GM12878 (cell line): ENCODE measurements around the gene ETV6. TPM values are rescaled to one million over a fixed set of nuclear protein-coding genes. Genes with fewer than 3 reads are reported as not detected.

Experiments used
- ATAC-seq: fragments of 200-7000 bp; cut with Tn5 transposase; 3 replicates; pipeline ENCODE4 v1.9.1; 2020; ENCODE audit warnings: mild to moderate bottlenecking, moderate library complexity
- BruUV-seq: library from RNA; stranded (reverse); fragments of 400-500 nt; replicated peaks from 2 replicates; lab custom pipeline; 2021; lab: Mats Ljungman, UMichigan
- CTCF ChIA-PET: fragments of 300-600 bp; sonication (Branson Sonifier 250); formaldehyde crosslinking; extraction: SDS; loops from one replicate; lab custom pipeline; 2021; ENCODE audit warnings: inconsistent platforms; lab: Yijun Ruan, JAX
- POLR2A ChIA-PET: fragments of 350-600 bp; formaldehyde crosslinking; extraction: SDS; loops from one replicate; lab custom pipeline; 2021; ENCODE audit warnings: inconsistent platforms; lab: Charles Lee
- RAD21 ChIA-PET: fragments of 300-600 bp; sonication (Branson Sonifier 250); formaldehyde crosslinking; loops from one replicate; lab custom pipeline; 2023; ENCODE audit warnings: antibody characterized with exemption; ENCODE audit not compliant: unreplicated experiment; lab: Charles Lee
- SMC1A ChIA-PET: fragments of 300-600 bp; sonication (Branson Sonifier 250); formaldehyde crosslinking; loops from one replicate; lab custom pipeline; 2023; ENCODE audit not compliant: unreplicated experiment, uncharacterized antibody; lab: Charles Lee
- DNase-seq: peaks from one replicate; pipeline ENCODE4 v3.0.0-alpha.2; 2011; ENCODE audit warnings: low read depth, low spot score
- FAIRE-seq: peaks from 3 replicates; lab custom pipeline; 2011; peaks lifted over from hg19 to GRCh38; lab: Jason Lieb, UNC
- H2AFZ ChIP-seq: 2 replicates; pipeline ENCODE4 v1.6.0; 2011; ENCODE audit warnings: low read depth, low read length, control low read depth; ENCODE audit not compliant: control insufficient read depth
- H3K27ac ChIP-seq: 2 replicates; pipeline ENCODE4 v1.5.1; 2011; ENCODE audit warnings: control low read depth; ENCODE audit not compliant: control insufficient read depth, insufficient read depth
- H3K27me3 ChIP-seq, 2 experiments: replicated peaks in 1 of 2; 2 replicates each; pipeline versions ENCODE4 v1.6.0 to v1.6.1; 2011; ENCODE audit warnings: low read length in 1 of 2; ENCODE audit not compliant: control insufficient read depth in 2 of 2, insufficient read depth in 2 of 2
- H3K36me3 ChIP-seq, 2 experiments: 2 replicates each; pipeline ENCODE4 v1.5.1; 2011; ENCODE audit warnings: low read length in 1 of 2; ENCODE audit not compliant: control insufficient read depth in 2 of 2, insufficient read depth in 2 of 2
- H3K4me1 ChIP-seq: 2 replicates; pipeline ENCODE4 v1.6.1; 2011; ENCODE audit warnings: mild to moderate bottlenecking, low read length, moderate library complexity, mixed read lengths; ENCODE audit not compliant: control insufficient read depth, insufficient read depth
- H3K4me2 ChIP-seq: 2 replicates; pipeline ENCODE4 v1.6.0; 2011; ENCODE audit warnings: control low read depth; ENCODE audit not compliant: control insufficient read depth, insufficient read depth
- H3K4me3 ChIP-seq: fragments of 200-600 bp; sonication (generic); 2 replicates; pipeline ENCODE4 v1.5.1; 2016
- H3K79me2 ChIP-seq: 2 replicates; pipeline ENCODE4 v1.6.0; 2011; ENCODE audit warnings: low read length; ENCODE audit not compliant: control insufficient read depth, insufficient read depth
- H3K9ac ChIP-seq: 2 replicates; pipeline ENCODE4 v1.8.0; 2011; ENCODE audit warnings: low read length, control low read depth, mixed read lengths; ENCODE audit not compliant: control insufficient read depth, insufficient read depth
- H3K9me3 ChIP-seq: replicated peaks from 3 replicates; pipeline ENCODE4 v1.5.1; 2011; ENCODE audit warnings: mild to moderate bottlenecking, low read length; ENCODE audit not compliant: control insufficient read depth, insufficient read depth
- H4K20me1 ChIP-seq: 2 replicates; pipeline ENCODE4 v1.6.0; 2011; ENCODE audit not compliant: control insufficient read depth, insufficient read depth
- ASH2L ChIP-seq: fragments of 300-600, 200-600 bp; sonication (generic); IDR thresholded peaks from 2 replicates; pipeline ENCODE4 v1.6.1; 2017; ENCODE audit warnings: low read depth, mild to moderate bottlenecking, borderline replicate concordance
- CREM ChIP-seq: IDR thresholded peaks from 2 replicates; pipeline ENCODE4 v1.6.1; 2014; ENCODE audit warnings: antibody characterized with exemption, low read depth
- GATAD2B ChIP-seq: fragments of 450-650 bp; conservative IDR thresholded peaks from 2 replicates; pipeline ENCODE4 v1.6.1; 2017; ENCODE audit warnings: low read depth, mild to moderate bottlenecking, moderate library complexity
- JUND ChIP-seq: IDR thresholded peaks from 2 replicates; pipeline ENCODE4 v1.6.1; 2012; ENCODE audit warnings: low read depth, mild to moderate bottlenecking, low read length, improper control_type of control experiment, moderate library complexity
- KDM1A ChIP-seq: fragments of 200-600 bp; sonication (generic); IDR thresholded peaks from 2 replicates; pipeline ENCODE4 v1.6.1; 2016; ENCODE audit warnings: borderline replicate concordance
- MTA2 ChIP-seq: fragments of 450-650 bp; IDR thresholded peaks from 2 replicates; pipeline ENCODE4 v1.6.1; 2016; ENCODE audit warnings: low read depth, mild to moderate bottlenecking, moderate library complexity
- MXI1 ChIP-seq: fragments of 150-350 bp; IDR thresholded peaks from 2 replicates; pipeline ENCODE4 v1.6.1; 2011; ENCODE audit warnings: low read depth, mild to moderate bottlenecking, inconsistent platforms, low read length, improper control_type of control experiment
- SIX5 ChIP-seq: IDR thresholded peaks from 2 replicates; pipeline ENCODE4 v1.6.1; 2011; ENCODE audit warnings: mild to moderate bottlenecking, low read depth, low read length, moderate library complexity; ENCODE audit not compliant: severe bottlenecking
- SP1 ChIP-seq: IDR thresholded peaks from one replicate; pipeline ENCODE4 v1.6.1; 2011; ENCODE audit warnings: low read depth, low read length
- TCF12 ChIP-seq: IDR thresholded peaks from 2 replicates; pipeline ENCODE4 v1.6.1; 2011; ENCODE audit warnings: low read depth, mild to moderate bottlenecking, low read length
- ZSCAN29 ChIP-seq: fragments of 450-650 bp; IDR thresholded peaks from 2 replicates; pipeline ENCODE4 v1.6.1; 2017; ENCODE audit warnings: mild to moderate bottlenecking, moderate library complexity
- WGBS: methylation state at CpG from one replicate; pipeline ENCODE4 v1.1.6; 2016; ENCODE audit warnings: low lambda C conversion rate; ENCODE audit not compliant: insufficient replicate concordance, insufficient coverage; ENCODE audit errors: missing lambda C conversion rate; 5-methylcytosine and 5-hydroxymethylcytosine counted together
- in situ Hi-C: fragments of 300-500 bp; cut with MboI; formaldehyde crosslinking; loops from 9 replicates; pipeline ENCODE4 v1.14.3; 2018; ENCODE audit warnings: mixed read lengths
- intact Hi-C: fragments of 100-400 bp; cut with micrococcal nuclease; formaldehyde crosslinking; loops from one replicate; pipeline ENCODE4 v1.14.2; 2022; ENCODE audit not compliant: unreplicated experiment
- polyA plus RNA-seq, 11 experiments: library from polyadenylated mRNA; depleted of rRNA in 4 of 11; unstranded in 6 of 11; stranded (reverse) in 5 of 11; fragments of >200 nt; fragmentation: Nextera tagmentation in 4 of 11; fragmentation: Illumina TruSeq in 1 of 11; extraction: Ambion mirVana in 4 of 11; extraction: Trizol in 1 of 11; gene quantifications; 1 replicate in 1 of 11; 2 replicates in 10 of 11; pipeline versions ENCODE4 v1.2.1 to v1.2.3, GENCODE V29; 2011 to 2016; ENCODE audit warnings: inconsistent platforms in 2 of 11, missing spikeins in 2 of 11, low read depth in 1 of 11
- total RNA-seq, 4 experiments: library from RNA; depleted of rRNA in 3 of 4; stranded (reverse); fragments of >200 nt in 3 of 4; fragmentation: Illumina TruSeq in 1 of 4; extraction: Trizol in 1 of 4; gene quantifications; 2 replicates each; pipeline versions ENCODE4 v1.2.1 to v1.2.3, GENCODE V29; 2013 to 2021
- TF ChIP-seq, protein P1 (sequence below): fragments of 150-350 bp; IDR thresholded peaks from 2 replicates; pipeline ENCODE4 v1.6.1; 2014; ENCODE audit warnings: mild to moderate bottlenecking, low read depth, low read length
- TF ChIP-seq, protein P2 (sequence below): fragments of 450-650 bp; formaldehyde crosslinking; IDR thresholded peaks from 2 replicates; pipeline ENCODE4 v1.4.0; 2022; ENCODE audit warnings: mild to moderate bottlenecking, moderate library complexity
- TF ChIP-seq, protein P3 (sequence below): IDR thresholded peaks from 2 replicates; pipeline ENCODE4 v1.6.1; 2012; ENCODE audit warnings: mild to moderate bottlenecking, low read depth, low read length

The ETV6 gene
- total and polyA plus RNA-seq, 10 of the 15 experiments (the other 5 are each of a cell fraction or from before 2014, with no cell fraction given), result 6.6 to 74.8 (median 24.6) TPM

DNA sequence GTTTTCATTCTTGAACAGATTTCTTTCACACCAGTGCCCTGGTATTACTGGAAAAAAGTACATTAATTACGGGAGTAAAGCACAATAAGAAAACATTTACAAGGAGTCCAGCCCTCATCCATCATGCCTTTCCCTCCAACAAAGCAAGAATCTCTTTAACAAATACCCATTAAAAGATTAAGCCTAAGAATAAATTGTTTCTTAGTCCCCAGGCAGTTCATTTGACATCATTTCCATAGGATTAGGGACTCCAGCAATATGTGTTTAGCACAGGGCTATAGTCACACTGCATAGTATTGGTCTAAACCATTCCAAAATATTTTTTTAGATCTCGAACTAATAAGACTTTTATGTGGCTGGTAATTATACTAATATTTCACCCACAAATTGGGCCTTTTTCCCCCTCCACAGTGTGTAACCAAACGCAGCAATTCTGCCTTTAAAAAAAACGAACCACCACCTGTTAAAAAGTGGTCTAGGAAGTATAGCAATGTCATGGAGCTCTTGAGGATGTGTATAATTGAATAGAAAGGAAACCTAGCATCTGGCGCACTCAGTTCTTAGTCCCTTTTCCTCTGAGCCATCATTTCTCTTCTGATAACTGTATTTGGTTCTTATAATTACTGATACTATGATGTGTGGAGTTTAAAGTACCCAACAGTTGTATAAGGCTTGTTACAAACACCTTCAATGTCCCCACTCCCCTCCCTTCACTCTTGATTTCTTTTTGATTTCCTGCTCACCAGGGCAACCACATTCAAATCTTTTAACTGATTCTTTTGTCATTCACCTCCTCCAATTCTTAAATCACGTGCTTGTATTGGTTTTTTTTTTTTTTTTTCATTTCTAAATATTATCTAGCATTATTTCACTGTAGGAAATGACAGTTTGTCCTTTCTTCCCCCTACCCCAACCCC lies 138.7 kb downstream of the ETV6 start:
- Histone ChIP-seq H3K27ac (peak overlapping the region; percentile 8; the same call in 1 of the 2 replicates), H3K79me2 (peaks cover 70% of the 10 kb centered on the region), H3K4me1 (peaks cover 16% of the 10 kb centered on the region), H3K9me3 (no peaks in the 10 kb centered on the region), H3K4me2 (no peak overlapping the region), H3K27me3 (no peaks in the 10 kb centered on the region), H3K36me3 (peaks cover 6 to 23% of the 10 kb centered on the region in 2 experiments), H2AFZ (no peak overlapping the region), H4K20me1 (no peaks in the 10 kb centered on the region), H3K4me3 (no peak overlapping the region), H3K9ac (no peak overlapping the region)
- intact Hi-C loops (no loop called here), in situ Hi-C loops (no loop called here)
- FAIRE-seq (no peak), DNase-seq (no peak), ATAC-seq (no peak)
- BruUV-seq, result no TSS peak
- WGBS, result 70% methylated on average over 6 of the region's 6 CpGs
- SMC1A ChIA-PET, result interaction anchor here (0.8 to 1.3 kb wide), 2 partner anchors 23 to 205 kb away, joined by 3 to 4 read pairs; no protein-coding TSS in a partner anchor
- RAD21 ChIA-PET, result interaction anchor here (0.7 to 1.1 kb wide), 3 partner anchors 9 to 57 kb away, joined by 3 read pairs; no protein-coding TSS in a partner anchor
- CTCF ChIA-PET, result no interaction called here
- POLR2A ChIA-PET, result interaction anchor here (0.7 kb wide), 2 partner anchors 19 to 34 kb away, joined by 3 to 6 read pairs; no protein-coding TSS in a partner anchor
- TF ChIP-seq ASH2L (no peak), MTA2 (no peak), GATAD2B (no peak), JUND (no peak), ZSCAN29 (no peak), SIX5 (no peak), CREM (no peak), KDM1A (no peak), SP1 (no peak), MXI1 (no peak), TCF12 (no peak)
- TF ChIP-seq, protein P1, sequence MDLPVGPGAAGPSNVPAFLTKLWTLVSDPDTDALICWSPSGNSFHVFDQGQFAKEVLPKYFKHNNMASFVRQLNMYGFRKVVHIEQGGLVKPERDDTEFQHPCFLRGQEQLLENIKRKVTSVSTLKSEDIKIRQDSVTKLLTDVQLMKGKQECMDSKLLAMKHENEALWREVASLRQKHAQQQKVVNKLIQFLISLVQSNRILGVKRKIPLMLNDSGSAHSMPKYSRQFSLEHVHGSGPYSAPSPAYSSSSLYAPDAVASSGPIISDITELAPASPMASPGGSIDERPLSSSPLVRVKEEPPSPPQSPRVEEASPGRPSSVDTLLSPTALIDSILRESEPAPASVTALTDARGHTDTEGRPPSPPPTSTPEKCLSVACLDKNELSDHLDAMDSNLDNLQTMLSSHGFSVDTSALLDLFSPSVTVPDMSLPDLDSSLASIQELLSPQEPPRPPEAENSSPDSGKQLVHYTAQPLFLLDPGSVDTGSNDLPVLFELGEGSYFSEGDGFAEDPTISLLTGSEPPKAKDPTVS, result no peak
- TF ChIP-seq, protein P2, sequence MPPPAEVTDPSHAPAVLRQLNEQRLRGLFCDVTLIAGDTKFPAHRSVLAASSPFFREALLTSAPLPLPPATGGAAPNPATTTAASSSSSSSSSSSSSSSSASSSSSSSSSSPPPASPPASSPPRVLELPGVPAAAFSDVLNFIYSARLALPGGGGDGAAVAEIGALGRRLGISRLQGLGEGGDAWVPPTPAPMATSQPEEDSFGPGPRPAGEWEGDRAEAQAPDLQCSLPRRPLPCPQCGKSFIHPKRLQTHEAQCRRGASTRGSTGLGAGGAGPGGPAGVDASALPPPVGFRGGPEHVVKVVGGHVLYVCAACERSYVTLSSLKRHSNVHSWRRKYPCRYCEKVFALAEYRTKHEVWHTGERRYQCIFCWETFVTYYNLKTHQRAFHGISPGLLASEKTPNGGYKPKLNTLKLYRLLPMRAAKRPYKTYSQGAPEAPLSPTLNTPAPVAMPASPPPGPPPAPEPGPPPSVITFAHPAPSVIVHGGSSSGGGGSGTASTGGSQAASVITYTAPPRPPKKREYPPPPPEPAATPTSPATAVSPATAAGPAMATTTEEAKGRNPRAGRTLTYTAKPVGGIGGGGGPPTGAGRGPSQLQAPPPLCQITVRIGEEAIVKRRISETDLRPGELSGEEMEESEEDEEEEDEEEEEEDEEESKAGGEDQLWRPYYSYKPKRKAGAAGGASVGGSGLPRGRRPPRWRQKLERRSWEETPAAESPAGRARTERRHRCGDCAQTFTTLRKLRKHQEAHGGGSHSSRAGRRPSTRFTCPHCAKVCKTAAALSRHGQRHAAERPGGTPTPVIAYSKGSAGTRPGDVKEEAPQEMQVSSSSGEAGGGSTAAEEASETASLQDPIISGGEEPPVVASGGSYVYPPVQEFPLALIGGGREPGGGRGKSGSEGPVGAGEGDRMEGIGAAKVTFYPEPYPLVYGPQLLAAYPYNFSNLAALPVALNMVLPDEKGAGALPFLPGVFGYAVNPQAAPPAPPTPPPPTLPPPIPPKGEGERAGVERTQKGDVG, result no peak
- TF ChIP-seq, protein P3, sequence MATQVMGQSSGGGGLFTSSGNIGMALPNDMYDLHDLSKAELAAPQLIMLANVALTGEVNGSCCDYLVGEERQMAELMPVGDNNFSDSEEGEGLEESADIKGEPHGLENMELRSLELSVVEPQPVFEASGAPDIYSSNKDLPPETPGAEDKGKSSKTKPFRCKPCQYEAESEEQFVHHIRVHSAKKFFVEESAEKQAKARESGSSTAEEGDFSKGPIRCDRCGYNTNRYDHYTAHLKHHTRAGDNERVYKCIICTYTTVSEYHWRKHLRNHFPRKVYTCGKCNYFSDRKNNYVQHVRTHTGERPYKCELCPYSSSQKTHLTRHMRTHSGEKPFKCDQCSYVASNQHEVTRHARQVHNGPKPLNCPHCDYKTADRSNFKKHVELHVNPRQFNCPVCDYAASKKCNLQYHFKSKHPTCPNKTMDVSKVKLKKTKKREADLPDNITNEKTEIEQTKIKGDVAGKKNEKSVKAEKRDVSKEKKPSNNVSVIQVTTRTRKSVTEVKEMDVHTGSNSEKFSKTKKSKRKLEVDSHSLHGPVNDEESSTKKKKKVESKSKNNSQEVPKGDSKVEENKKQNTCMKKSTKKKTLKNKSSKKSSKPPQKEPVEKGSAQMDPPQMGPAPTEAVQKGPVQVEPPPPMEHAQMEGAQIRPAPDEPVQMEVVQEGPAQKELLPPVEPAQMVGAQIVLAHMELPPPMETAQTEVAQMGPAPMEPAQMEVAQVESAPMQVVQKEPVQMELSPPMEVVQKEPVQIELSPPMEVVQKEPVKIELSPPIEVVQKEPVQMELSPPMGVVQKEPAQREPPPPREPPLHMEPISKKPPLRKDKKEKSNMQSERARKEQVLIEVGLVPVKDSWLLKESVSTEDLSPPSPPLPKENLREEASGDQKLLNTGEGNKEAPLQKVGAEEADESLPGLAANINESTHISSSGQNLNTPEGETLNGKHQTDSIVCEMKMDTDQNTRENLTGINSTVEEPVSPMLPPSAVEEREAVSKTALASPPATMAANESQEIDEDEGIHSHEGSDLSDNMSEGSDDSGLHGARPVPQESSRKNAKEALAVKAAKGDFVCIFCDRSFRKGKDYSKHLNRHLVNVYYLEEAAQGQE, result no peak
